ENCODE results near the gene SCN5A.

Gene SCN5A

DNA sequence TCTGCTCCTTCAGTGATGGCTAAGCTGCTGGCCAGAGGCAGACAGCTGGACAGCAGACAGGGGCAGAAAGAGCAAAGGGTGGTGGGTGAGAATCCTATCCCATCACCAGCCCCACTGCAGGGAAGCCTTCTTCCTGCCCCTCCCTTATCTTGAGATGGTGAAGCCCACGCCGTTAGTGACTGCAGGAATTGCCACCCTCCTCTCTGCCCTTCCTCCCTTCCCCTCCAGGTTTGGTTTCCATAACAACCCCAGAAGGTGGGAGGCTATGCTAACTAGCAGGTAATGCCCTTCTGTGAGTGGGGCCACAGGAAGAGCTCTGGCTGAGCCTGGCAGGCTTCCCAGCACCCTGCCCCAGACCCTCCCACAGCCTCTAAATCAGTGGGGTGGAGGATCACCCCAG is 32.8 kb downstream of the SCN5A start:
- no peak for TF ChIP-seq ARNTL (CRISPR knock-in tag; IDR thresholded peaks at IDR 0.05; ENCODE audit: borderline replicate concordance, low read depth)
- TF ChIP-seq CREB5 (CRISPR knock-in tag; IDR thresholded peaks at IDR 0.05; ENCODE audit: low read depth): no peak
- TF ChIP-seq ZNF70 (CRISPR knock-in tag; IDR thresholded peaks at IDR 0.05): no peak
- no peak for TF ChIP-seq ESRRG (CRISPR knock-in tag; IDR thresholded peaks at IDR 0.05)
- TF ChIP-seq BACH2 (CRISPR knock-in tag; IDR thresholded peaks at IDR 0.05; ENCODE audit: borderline replicate concordance): no peak
- no peak for TF ChIP-seq POU6F1 (CRISPR knock-in tag; IDR thresholded peaks at IDR 0.05; ENCODE audit: borderline replicate concordance, low read depth)
- TF ChIP-seq ZC3H10 (CRISPR knock-in tag; IDR thresholded peaks at IDR 0.05): no peak
- TF ChIP-seq TCF4 (CRISPR knock-in tag; IDR thresholded peaks at IDR 0.05; ENCODE audit: borderline replicate concordance): no peak
- no peak for TF ChIP-seq ISL1 (CRISPR knock-in tag; IDR thresholded peaks at IDR 0.05)
- no peak for TF ChIP-seq ZFP3 (CRISPR knock-in tag; IDR thresholded peaks at IDR 0.05)
- no peak for TF ChIP-seq SNAI2 (CRISPR knock-in tag; IDR thresholded peaks at IDR 0.05)
- TF ChIP-seq CSRNP3 (CRISPR knock-in tag; IDR thresholded peaks at IDR 0.05): no peak
- TF ChIP-seq ZFP30 (CRISPR knock-in tag; IDR thresholded peaks at IDR 0.05): no peak
- TF ChIP-seq, protein P1, sequence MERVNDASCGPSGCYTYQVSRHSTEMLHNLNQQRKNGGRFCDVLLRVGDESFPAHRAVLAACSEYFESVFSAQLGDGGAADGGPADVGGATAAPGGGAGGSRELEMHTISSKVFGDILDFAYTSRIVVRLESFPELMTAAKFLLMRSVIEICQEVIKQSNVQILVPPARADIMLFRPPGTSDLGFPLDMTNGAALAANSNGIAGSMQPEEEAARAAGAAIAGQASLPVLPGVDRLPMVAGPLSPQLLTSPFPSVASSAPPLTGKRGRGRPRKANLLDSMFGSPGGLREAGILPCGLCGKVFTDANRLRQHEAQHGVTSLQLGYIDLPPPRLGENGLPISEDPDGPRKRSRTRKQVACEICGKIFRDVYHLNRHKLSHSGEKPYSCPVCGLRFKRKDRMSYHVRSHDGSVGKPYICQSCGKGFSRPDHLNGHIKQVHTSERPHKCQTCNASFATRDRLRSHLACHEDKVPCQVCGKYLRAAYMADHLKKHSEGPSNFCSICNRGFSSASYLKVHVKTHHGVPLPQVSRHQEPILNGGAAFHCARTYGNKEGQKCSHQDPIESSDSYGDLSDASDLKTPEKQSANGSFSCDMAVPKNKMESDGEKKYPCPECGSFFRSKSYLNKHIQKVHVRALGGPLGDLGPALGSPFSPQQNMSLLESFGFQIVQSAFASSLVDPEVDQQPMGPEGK (CRISPR knock-in tag; IDR thresholded peaks at IDR 0.05; ENCODE audit: borderline replicate concordance): no peak
- TF ChIP-seq TOX (CRISPR knock-in tag; IDR thresholded peaks at IDR 0.05; ENCODE audit: borderline replicate concordance): no peak
- no peak for TF ChIP-seq RARB (CRISPR knock-in tag; IDR thresholded peaks at IDR 0.05)
- TF ChIP-seq, protein P2, sequence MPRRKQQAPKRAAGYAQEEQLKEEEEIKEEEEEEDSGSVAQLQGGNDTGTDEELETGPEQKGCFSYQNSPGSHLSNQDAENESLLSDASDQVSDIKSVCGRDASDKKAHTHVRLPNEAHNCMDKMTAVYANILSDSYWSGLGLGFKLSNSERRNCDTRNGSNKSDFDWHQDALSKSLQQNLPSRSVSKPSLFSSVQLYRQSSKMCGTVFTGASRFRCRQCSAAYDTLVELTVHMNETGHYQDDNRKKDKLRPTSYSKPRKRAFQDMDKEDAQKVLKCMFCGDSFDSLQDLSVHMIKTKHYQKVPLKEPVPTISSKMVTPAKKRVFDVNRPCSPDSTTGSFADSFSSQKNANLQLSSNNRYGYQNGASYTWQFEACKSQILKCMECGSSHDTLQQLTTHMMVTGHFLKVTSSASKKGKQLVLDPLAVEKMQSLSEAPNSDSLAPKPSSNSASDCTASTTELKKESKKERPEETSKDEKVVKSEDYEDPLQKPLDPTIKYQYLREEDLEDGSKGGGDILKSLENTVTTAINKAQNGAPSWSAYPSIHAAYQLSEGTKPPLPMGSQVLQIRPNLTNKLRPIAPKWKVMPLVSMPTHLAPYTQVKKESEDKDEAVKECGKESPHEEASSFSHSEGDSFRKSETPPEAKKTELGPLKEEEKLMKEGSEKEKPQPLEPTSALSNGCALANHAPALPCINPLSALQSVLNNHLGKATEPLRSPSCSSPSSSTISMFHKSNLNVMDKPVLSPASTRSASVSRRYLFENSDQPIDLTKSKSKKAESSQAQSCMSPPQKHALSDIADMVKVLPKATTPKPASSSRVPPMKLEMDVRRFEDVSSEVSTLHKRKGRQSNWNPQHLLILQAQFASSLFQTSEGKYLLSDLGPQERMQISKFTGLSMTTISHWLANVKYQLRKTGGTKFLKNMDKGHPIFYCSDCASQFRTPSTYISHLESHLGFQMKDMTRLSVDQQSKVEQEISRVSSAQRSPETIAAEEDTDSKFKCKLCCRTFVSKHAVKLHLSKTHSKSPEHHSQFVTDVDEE (CRISPR knock-in tag; IDR thresholded peaks at IDR 0.05): no peak
- no peak for TF ChIP-seq CSDC2 (CRISPR knock-in tag; IDR thresholded peaks at IDR 0.05)
- TF ChIP-seq ZNF565 (CRISPR knock-in tag; conservative IDR thresholded peaks at IDR 0.05; ENCODE audit: low read depth): no peak
- TF ChIP-seq PPARA (CRISPR knock-in tag; IDR thresholded peaks at IDR 0.05; ENCODE audit: borderline replicate concordance): no peak
- ATAC-seq: no peak

DNA sequence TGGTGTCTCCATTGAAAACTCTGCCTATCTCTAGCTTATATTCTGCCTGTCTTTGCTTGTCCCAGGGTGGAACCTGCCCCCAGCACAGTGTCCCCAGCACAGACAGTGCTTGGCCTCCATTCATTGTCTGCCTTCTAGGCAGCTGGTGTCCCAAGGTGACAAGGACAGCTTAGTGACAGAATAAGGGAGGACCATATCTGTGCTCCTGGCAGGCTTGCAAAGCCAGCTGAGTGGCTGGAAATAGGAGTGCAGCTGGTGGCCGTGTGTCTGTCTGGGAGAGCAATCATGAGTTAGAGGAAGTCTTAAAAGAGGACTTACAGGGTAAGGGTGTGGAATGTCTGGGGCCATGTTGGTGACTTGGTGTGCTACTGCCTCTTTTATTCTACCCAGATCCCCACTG is 33.4 kb downstream of the SCN5A start:
- no peak for ATAC-seq
- TF ChIP-seq ESRRG (CRISPR knock-in tag; IDR thresholded peaks at IDR 0.05): no peak
- TF ChIP-seq, protein P2 (CRISPR knock-in tag; IDR thresholded peaks at IDR 0.05): no peak
- no peak for TF ChIP-seq RARB (CRISPR knock-in tag; IDR thresholded peaks at IDR 0.05)
- TF ChIP-seq TOX (CRISPR knock-in tag; IDR thresholded peaks at IDR 0.05; ENCODE audit: borderline replicate concordance): no peak
- TF ChIP-seq CREB5 (CRISPR knock-in tag; IDR thresholded peaks at IDR 0.05; ENCODE audit: low read depth): no peak
- no peak for TF ChIP-seq ZNF70 (CRISPR knock-in tag; IDR thresholded peaks at IDR 0.05)
- no peak for TF ChIP-seq OSR1 (CRISPR knock-in tag; IDR thresholded peaks at IDR 0.05)
- no peak for TF ChIP-seq ISL1 (CRISPR knock-in tag; IDR thresholded peaks at IDR 0.05)
- no peak for TF ChIP-seq PPARA (CRISPR knock-in tag; IDR thresholded peaks at IDR 0.05; ENCODE audit: borderline replicate concordance)
- no peak for TF ChIP-seq POU6F1 (CRISPR knock-in tag; IDR thresholded peaks at IDR 0.05; ENCODE audit: borderline replicate concordance, low read depth)
- TF ChIP-seq CSDC2 (CRISPR knock-in tag; IDR thresholded peaks at IDR 0.05): no peak
- TF ChIP-seq ZFP30 (CRISPR knock-in tag; IDR thresholded peaks at IDR 0.05): no peak
- TF ChIP-seq ZNF565 (CRISPR knock-in tag; conservative IDR thresholded peaks at IDR 0.05; ENCODE audit: low read depth): no peak
- no peak for TF ChIP-seq GLIS3 (CRISPR knock-in tag; IDR thresholded peaks at IDR 0.05)
- no peak for TF ChIP-seq BACH2 (CRISPR knock-in tag; IDR thresholded peaks at IDR 0.05; ENCODE audit: borderline replicate concordance)
- no peak for TF ChIP-seq ARNTL (CRISPR knock-in tag; IDR thresholded peaks at IDR 0.05; ENCODE audit: borderline replicate concordance, low read depth)

Measured in SK-N-SH treated with all-trans-retinoic acid at 6 μM for 48 hours (cell line).